Small intestine (tissue), 7 donors: ENCODE measurements around the gene MOB2. TPM values are rescaled to one million over a fixed set of nuclear protein-coding genes. Genes with fewer than 3 reads are reported as not detected.

Source experiments
- DNase-seq, 2 donors: peaks; one replicate each; pipeline versions ENCODE4 v3.0.0 to v3.0.0-alpha.2; 2013
- FAIRE-seq: peaks from 2 replicates; lab custom pipeline; 2012; peaks lifted over from hg19 to GRCh38; lab: Jason Lieb, UNC
- H3K27ac ChIP-seq, 3 donors: one replicate each; pipeline ENCODE4 v1.5.1; 2013; ENCODE audit warnings: low read length in 2 of 3, mild to moderate bottlenecking in 2 of 3, control low read depth in 1 of 3, inconsistent platforms in 1 of 3, low read depth in 1 of 3, moderate library complexity in 1 of 3
- H3K27me3 ChIP-seq, 3 donors: one replicate each; pipeline ENCODE4 v1.6.1; 2013; ENCODE audit warnings: low read length in 3 of 3, inconsistent platforms in 1 of 3; ENCODE audit not compliant: control insufficient read depth in 3 of 3, insufficient read depth in 3 of 3
- H3K36me3 ChIP-seq, 3 donors: one replicate each; pipeline ENCODE4 v1.6.1; 2013; ENCODE audit warnings: low read length in 3 of 3, inconsistent platforms in 1 of 3, low read depth in 1 of 3, mild to moderate bottlenecking in 1 of 3, moderate library complexity in 1 of 3; ENCODE audit not compliant: control insufficient read depth in 3 of 3, insufficient read depth in 2 of 3
- H3K4me1 ChIP-seq, 3 donors: one replicate each; pipeline ENCODE4 v1.6.1; 2013; ENCODE audit warnings: low read length in 2 of 3, inconsistent platforms in 1 of 3, low read depth in 1 of 3, mild to moderate bottlenecking in 1 of 3, moderate library complexity in 1 of 3; ENCODE audit not compliant: control insufficient read depth in 3 of 3, insufficient read depth in 2 of 3
- H3K4me3 ChIP-seq, 3 donors: one replicate each; pipeline ENCODE4 v1.5.1; 2013; ENCODE audit warnings: low read length in 3 of 3, control low read depth in 1 of 3, inconsistent platforms in 1 of 3, low read depth in 1 of 3, mild to moderate bottlenecking in 1 of 3, moderate library complexity in 1 of 3
- H3K9me3 ChIP-seq, 2 donors: one replicate each; pipeline ENCODE4 v1.6.1; 2013; ENCODE audit warnings: low read depth in 1 of 2, low read length in 1 of 2; ENCODE audit not compliant: control insufficient read depth in 2 of 2, insufficient read depth in 1 of 2
- WGBS, 3 donors: extraction: QIAGEN DNeasy Blood & Tissue Kit; methylation state at CpG; one replicate each; pipeline ENCODE4 v1.1.7; 2013; 5-methylcytosine and 5-hydroxymethylcytosine counted together
- polyA plus RNA-seq, 4 donors: library from polyadenylated mRNA; stranded (reverse) in 3 of 4; unstranded in 1 of 4; fragments of 200-250 nt in 3 of 4; fragments of 120-200 nt in 1 of 4; gene quantifications; one replicate each; pipeline versions ENCODE4 v1.2.1 to v1.2.3, GENCODE V29; 2013
- donor health status: healthy with polysubstance abuse.
- donor health status: control.
- donor health status: control.
- donor health status: Bipolar disorder and iron deficiency.
- donor health status: healthy.

Gene MOB2
- polyA plus RNA-seq, 4 donors = 28.3 to 48.6 (median 42.0) TPM

- no peak for FAIRE-seq
- Histone ChIP-seq H3K9me3 (no peaks in the 10 kb centered on the region), H3K27ac (no peak overlapping the region), H3K36me3 (peaks cover 0 to 35% (median 0%) of the 10 kb centered on the region in 3 donors), H3K4me3 (no peak overlapping the region), H3K27me3 (no peaks in the 10 kb centered on the region), H3K4me1 (peaks cover 0 to 6% (median 0%) of the 10 kb centered on the region in 3 donors)
- DNase-seq = no peak
- 82 to 88% (median 84%) methylated on average over 21 of the region's 21 CpGs for WGBS, 3 donors
Observed at GRCh38 chr11:1521382-1522080, 35.0 kb upstream of the MOB2 start.

GRCh38 chr11:1520663-1521267 lies 34.2 kb upstream of the MOB2 start:
- no peaks in the 10 kb centered on the region for H3K9me3 ChIP-seq
- H3K27ac ChIP-seq = no peak overlapping the region
- peaks cover 0 to 6% (median under 1%) of the 10 kb centered on the region in 3 donors for H3K4me1 ChIP-seq
- no peaks in the 10 kb centered on the region for H3K27me3 ChIP-seq
- no peak overlapping the region for H3K4me3 ChIP-seq
- peaks cover 0 to 35% (median 0%) of the 10 kb centered on the region in 3 donors for H3K36me3 ChIP-seq
- DNase-seq (no peak), FAIRE-seq (no peak)
- 63 to 79% (median 73%) methylated on average over 19 of the region's 19 CpGs for WGBS, 3 donors

GRCh38 chr11:1520209-1520662 lies 33.7 kb upstream of the MOB2 start:
- FAIRE-seq (no peak), DNase-seq (no peak)
- 79 to 88% (median 87%) methylated on average over 13 of the region's 13 CpGs for WGBS, 3 donors
- no peak overlapping the region for H3K27ac ChIP-seq
- H3K27me3 ChIP-seq = no peaks in the 10 kb centered on the region
- H3K4me3 ChIP-seq = no peak overlapping the region
- peaks cover 0 to 8% (median 2%) of the 10 kb centered on the region in 3 donors for H3K4me1 ChIP-seq
- no peaks in the 10 kb centered on the region for H3K9me3 ChIP-seq
- H3K36me3 ChIP-seq = peaks cover 0 to 34% (median 0%) of the 10 kb centered on the region in 3 donors

DNA sequence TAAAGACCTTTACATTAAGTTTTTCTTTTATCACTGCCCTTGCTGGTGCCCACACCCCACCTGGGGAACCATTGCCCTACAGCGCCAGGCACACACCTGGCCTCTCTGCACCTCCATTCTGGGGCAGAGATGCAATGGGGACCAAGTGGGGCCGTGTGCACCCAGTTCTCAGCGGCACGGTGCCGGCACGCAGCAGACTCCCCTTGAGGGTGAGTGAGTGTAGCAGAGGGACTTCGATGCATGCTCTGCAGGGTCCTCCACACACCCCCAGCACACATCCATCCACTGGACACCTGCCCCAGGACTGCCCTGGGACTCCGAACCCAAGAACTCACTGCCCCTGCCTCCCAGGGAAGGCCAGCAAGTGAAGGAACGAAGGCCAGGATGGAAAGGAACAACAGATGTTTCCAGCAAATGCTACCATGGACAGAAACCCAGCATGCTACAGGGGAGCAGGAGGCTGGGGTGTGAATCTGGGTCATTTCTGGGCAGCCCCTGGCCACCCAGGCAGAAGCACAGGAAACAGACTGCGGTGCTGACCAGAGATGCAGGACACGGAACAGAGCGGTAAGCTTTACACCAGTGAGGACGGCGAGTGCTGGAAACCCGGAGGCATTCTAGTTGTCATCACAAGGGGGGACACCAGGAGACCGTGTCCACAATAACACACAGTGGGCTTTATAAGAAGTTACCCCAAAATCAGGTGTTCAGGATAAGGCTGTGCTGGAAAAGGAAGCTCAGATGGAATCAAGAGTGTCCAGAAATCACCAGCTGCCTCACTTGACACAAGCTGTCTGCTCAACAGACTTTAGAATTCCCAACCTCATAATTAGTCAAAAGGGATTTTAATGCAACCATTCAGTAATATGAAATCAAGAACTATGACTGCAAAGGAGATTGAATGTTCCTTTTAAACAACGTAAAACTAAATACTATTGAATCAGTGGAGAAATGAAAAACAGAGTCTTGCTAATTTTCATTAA lies 32.7 kb upstream of the MOB2 start:
- Histone ChIP-seq H3K9me3 (no peaks in the 10 kb centered on the region), H3K36me3 (peaks cover 0 to 30% (median 0%) of the 10 kb centered on the region in 3 donors), H3K4me3 (no peak overlapping the region), H3K27ac (no peak overlapping the region), H3K27me3 (no peaks in the 10 kb centered on the region), H3K4me1 (peaks cover 0 to 10% (median 2%) of the 10 kb centered on the region in 3 donors)
- DNase-seq (no peak), FAIRE-seq (no peak)
- WGBS, 3 donors = 93 to 94% (median 94%) methylated on average over 17 of the region's 17 CpGs

DNA sequence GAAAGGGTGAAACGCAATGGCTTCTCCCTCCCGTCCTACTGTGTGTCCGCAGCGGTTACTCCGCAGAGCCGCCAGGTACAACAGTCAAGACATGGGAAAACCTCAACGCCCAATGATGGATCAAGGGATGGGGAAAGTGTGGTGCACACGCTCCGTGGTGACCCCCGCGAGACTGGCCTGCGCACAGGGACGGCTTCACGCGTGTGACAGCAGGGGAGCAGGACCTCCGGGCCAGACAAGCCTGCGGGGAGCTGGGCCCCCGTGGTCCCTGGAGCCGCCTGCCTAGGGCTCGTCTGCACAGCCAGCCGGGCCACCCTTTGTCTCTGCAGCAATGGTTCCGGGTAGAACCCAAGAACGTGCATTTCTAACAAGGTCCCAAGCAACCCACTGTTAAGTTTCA lies 31.7 kb upstream of the MOB2 start:
- no peak for FAIRE-seq
- no peaks in the 10 kb centered on the region for H3K9me3 ChIP-seq
- DNase-seq = no peak
- peaks cover 0 to 4% (median 2%) of the 10 kb centered on the region in 3 donors for H3K4me1 ChIP-seq
- no peak overlapping the region for H3K4me3 ChIP-seq
- WGBS, 3 donors = 95 to 97% (median 95%) methylated on average over 23 of the region's 23 CpGs
- peaks cover 0 to 37% (median 0%) of the 10 kb centered on the region in 3 donors for H3K36me3 ChIP-seq
- no peaks in the 10 kb centered on the region for H3K27me3 ChIP-seq
- no peak overlapping the region for H3K27ac ChIP-seq

GRCh38 chr11:1517117-1518005 lies 30.8 kb upstream of the MOB2 start:
- FAIRE-seq = no peak
- H3K4me3 ChIP-seq = no peak overlapping the region
- 86 to 89% (median 87%) methylated on average over 27 to 28 of the region's 28 CpGs for WGBS, 3 donors
- DNase-seq = no peak
- no peaks in the 10 kb centered on the region for H3K9me3 ChIP-seq
- H3K27ac ChIP-seq = no peak overlapping the region
- no peaks in the 10 kb centered on the region for H3K27me3 ChIP-seq
- peaks cover 0 to 37% (median 0%) of the 10 kb centered on the region in 3 donors for H3K36me3 ChIP-seq
- peaks cover 0 to 4% (median 2%) of the 10 kb centered on the region in 3 donors for H3K4me1 ChIP-seq

DNA sequence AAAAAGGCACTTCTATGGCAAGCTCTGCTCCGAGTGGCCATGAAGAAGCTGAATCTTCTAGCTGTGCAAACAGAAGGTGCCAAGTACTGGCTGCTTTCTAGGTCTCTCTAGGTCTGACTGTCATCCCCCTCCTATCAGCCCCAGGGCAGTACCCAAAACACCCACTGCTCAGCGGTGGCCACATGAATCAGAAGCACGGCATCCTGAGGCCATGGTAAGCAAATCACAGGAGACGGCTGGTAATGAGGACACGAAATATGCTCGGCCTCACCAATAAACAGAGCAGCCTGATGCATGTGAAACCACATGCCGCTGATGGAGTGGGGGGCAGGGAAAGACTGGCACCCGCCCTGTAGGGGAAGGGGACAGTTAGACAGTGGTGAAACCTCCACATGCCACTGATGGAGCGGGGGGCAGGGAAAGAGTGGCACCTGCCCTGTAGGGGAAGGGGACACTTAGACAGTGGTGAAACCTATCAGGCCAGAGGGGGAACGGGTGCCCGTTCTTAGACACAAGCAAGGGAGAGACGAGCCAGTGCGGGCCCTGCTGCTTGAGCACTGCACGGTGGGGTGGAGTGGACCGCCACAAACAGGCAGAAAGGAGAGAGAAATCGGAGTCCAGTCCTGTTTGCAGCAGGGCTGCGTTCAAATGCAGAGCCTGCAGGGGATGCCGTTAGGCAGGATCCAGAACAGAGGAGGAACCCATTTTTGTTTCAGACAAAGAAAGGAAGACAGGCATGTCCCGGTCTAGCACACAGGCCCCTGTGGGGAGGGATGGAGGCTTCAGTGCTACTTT lies 29.9 kb upstream of the MOB2 start:
- Histone ChIP-seq H3K27me3 (no peaks in the 10 kb centered on the region), H3K4me1 (peaks cover 0 to 4% (median 2%) of the 10 kb centered on the region in 3 donors), H3K4me3 (no peak overlapping the region), H3K9me3 (no peaks in the 10 kb centered on the region), H3K27ac (no peak overlapping the region), H3K36me3 (peaks cover 0 to 37% (median 0%) of the 10 kb centered on the region in 3 donors)
- WGBS, 3 donors = 81 to 82% (median 82%) methylated on average over 19 of the region's 19 CpGs
- FAIRE-seq (no peak), DNase-seq (no peak)
